GM18507 (cell line): ENCODE data around the gene MAN2A2.
"Not testable (repeated sequence)": the region's sequence is repeated elsewhere in the genome, so short reads cannot be mapped to it uniquely, and the experiment has no call there.

ENCODE experiments used
- DNase-seq: peaks from one replicate; pipeline ENCODE4 v3.0.0; 2011; ENCODE audit warnings: low read depth; ENCODE audit not compliant: insufficient read length; ENCODE audit errors: extremely low spot score
- FAIRE-seq: peaks from 2 replicates; lab custom pipeline; 2011; peaks lifted over from hg19 to GRCh38; lab: Jason Lieb, UNC

Gene MAN2A2

GRCh38 chr15:90914305-90915080, 11.4 kb downstream of the MAN2A2 start:
- FAIRE-seq = no peak

DNA sequence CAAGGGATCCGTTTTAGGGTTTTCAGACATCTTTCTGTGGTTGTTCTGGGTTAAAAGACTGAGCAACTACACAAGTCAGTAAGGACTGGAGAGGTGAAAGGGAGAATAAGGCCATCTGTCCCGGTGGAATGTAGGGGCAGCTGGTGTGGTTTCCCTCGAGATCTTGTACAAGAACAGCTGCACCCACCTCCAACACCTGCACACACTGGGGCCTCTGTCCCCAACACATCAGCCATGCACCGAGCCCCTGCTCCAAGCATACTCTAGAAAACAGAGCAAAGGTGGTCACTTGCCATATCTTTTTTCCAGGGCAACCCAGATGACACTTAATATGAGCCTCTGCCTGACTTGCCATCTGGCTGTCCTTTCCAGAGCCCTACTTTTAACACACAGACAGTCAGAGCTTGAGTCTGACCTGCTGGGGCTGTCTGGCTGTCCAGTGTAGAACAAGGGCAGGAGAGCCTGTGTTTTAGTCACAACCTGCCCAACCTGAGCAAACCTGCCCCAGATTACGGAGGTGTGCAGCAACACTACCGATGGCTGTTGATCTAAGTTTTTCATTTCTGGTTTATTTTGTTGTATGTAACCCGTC, 12.2 kb downstream of the MAN2A2 start:
- no peak for FAIRE-seq
- no peak for DNase-seq

More at GRCh38 chr15:90914305-90915080, 11.4 kb downstream of the MAN2A2 start:
- DNase-seq = no peak

GRCh38 chr15:90915808-90916440, 12.8 kb downstream of the MAN2A2 start:
- no peak for FAIRE-seq
- DNase-seq = no peak

- no peak for DNase-seq
- FAIRE-seq = no peak
Measured at GRCh38 chr15:90916461-90916860, 13.4 kb downstream of the MAN2A2 start.

- no peak for FAIRE-seq
- DNase-seq = no peak
Measured at GRCh38 chr15:90917569-90917968, 14.5 kb downstream of the MAN2A2 start.

- DNase-seq (no peak), FAIRE-seq (no peak)
Measured at GRCh38 chr15:90918034-90918788, 15.1 kb downstream of the MAN2A2 start.

- DNase-seq (no peak), FAIRE-seq (no peak)
Measured at GRCh38 chr15:90918835-90919234, 15.7 kb downstream of the MAN2A2 start.

DNA sequence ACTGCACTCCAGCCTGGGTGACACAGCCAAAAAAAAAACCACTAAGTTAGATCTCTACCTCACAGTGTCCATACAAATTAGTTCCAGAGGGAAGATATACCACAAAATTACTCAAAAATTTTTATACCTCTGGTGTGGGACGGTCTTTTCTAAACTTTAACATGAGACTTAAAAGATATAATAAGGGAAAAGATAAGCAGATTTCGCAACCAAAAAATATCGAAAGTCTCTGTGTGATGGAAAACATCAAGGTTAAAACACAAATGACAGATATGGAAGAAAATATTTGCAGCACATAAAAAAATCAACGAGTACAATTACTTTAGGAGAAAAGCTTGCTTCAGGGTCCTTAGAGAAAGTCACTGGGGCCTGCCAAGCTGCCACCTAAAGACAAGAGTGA, 18.8 kb downstream of the MAN2A2 start:
- DNase-seq = no peak
- no peak for FAIRE-seq

DNA sequence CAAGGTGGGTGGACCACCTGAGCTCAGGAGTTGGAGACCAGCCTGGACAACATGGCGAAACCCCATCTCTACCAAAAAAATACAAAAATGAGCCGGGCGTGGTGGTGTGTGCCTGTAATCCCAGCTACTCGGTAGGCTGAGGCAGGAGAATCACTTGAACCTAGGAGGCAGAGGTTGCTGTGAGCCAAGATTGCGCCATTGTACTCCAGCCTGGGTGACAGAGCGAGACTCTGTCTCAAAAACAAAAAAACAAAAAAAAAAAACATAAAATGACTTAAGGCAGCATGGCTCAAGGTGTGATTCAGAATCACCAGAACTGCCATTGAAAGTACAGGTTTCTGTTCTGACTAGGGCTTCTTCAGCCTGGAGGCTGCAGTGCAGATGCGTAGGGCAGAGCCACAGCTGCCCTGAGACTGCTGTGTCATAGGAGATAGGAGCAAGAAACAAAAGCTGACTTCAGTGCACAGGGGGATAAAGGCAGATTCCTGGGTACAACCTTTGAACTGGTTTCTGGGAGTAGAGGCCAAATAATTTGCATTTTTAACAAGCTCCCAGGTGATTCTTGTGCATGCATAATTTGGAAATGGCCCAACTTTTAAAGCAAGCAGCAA, 19.7 kb downstream of the MAN2A2 start:
- not testable (repeated sequence) for FAIRE-seq, DNase-seq

- FAIRE-seq (peak; percentile 94), DNase-seq (no peak)
Measured at GRCh38 chr15:90924375-90924774, 21.3 kb downstream of the MAN2A2 start.

GRCh38 chr15:90926766-90927165, 23.7 kb downstream of the MAN2A2 start:
- FAIRE-seq, DNase-seq: not testable (repeated sequence)

DNA sequence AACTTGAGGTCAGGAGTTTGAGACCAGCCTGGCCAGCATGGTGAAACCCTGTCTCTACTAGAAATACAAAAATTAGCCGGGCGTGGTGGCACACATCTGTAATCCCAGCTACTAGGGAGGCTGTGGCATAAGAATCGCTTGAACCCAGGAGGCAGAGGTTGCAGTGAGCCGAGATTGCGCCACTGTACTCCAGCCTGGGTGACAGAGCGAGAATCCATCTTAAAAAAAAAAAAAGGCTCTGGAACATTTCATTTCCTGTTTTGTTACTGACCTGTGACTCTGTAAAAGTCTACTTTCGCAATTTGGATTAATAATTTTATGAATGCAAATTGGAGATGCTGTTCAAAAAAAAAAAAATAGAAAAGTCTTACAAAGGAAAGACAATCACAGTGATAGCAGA, 25.0 kb downstream of the MAN2A2 start:
- not testable (repeated sequence) for DNase-seq, FAIRE-seq

DNA sequence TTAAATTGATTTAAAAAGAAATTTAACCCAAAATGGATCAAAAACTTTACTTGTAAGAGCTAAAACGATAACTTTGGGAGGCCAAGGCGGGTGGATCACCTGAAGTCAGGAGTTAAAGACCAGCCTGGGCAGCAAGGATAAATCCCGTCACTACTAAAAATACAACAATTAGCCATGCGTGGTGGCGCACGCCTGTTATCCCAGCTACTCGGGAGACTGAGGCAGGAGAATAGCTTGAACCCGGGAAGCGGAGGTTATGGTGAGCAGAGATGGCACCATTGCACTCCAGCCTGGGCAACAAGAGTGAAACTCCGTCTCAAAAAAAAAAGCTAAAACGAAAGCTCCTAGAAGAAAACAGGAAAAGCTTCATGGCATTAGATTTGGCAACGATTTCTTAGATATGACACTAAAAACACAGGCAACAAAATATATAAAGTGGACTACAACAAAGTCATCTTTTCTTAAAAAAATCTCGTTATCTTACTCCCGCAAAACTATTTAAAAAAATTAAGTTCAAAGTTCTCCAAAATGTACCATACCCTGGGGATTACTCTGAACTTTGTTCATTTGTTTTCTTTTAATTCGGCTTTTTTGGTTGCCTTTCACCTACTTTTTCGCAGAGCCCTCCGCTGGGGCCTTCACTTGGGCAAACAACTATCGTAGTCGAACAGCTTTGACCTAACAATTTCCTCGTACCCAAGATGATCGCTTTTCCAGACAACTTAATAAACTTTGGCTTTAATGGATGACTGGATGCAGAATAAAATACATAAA, 26.3 kb downstream of the MAN2A2 start:
- FAIRE-seq = no peak
- no peak for DNase-seq

- DNase-seq = no peak
- no peak for FAIRE-seq
Measured at GRCh38 chr15:90930861-90931574, 27.9 kb downstream of the MAN2A2 start.

- DNase-seq = no peak
- FAIRE-seq = peak; percentile 71
Measured at GRCh38 chr15:90931575-90931827, 28.4 kb downstream of the MAN2A2 start.

- DNase-seq (peak; percentile 72), FAIRE-seq (peak; percentile 52)
Measured at GRCh38 chr15:90931828-90932659, 28.9 kb downstream of the MAN2A2 start, which contains the start of gene HDDC3. Gene HDDC3 (minus strand): TSS chr15:90932549. CDS start chr15:90932540, 9 bp downstream.

DNA sequence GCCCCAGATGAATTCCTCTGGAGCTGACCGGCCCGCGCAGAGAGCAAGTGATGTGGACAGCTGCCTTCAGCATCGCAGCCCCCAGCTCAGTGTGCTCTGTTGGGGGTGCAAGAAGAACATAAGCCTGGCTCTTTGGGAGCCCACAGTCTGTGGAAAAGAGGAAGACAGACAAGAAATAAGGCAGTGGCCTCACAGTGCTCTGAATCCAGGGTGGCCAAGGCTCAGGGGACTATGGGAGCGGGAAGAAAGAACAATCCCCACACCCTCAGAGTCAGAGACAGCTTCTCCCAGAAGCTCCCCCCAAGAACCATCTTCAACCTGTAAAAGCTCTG, 29.5 kb downstream of the MAN2A2 start:
- DNase-seq (no peak), FAIRE-seq (no peak)

DNA sequence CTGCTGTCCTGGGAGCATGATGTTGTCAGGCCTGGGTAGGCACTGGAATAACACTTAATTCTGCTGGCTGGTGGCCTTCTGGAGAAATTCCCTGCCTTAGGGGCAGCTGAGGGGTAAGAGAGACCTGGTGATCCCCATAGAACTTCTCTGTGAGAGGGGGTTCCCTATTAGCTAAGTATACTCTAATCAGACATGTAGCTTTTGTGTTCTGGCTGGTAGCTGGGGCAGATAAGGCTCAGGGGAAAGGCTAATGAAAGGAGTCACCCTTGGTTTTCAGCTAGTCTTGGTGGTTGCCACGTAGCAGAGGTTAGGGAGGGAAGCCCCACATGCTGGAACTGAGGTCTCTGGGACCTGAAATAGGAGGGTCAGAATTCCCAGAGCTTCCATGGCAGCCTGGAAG, 30.2 kb downstream of the MAN2A2 start:
- FAIRE-seq = no peak

More for the DNA sequence above, 30.2 kb downstream of the MAN2A2 start:
- no peak for DNase-seq
